ENCODE data around the gene TBC1D5. TPM values are rescaled to one million over a fixed set of nuclear protein-coding genes. Genes with fewer than 3 reads are reported as not detected.
"Not testable (repeated sequence)": the region's sequence is repeated elsewhere in the genome, so short reads cannot be mapped to it uniquely, and the experiment has no call there.

The TBC1D5 gene
- total RNA-seq, 1 donor from 2014 or later = 106 TPM

GRCh38 chr3:17357035-17357710 is 385.3 kb downstream of the TBC1D5 start:
- Mint-ChIP-seq H3K36me3 (ENCODE audit: low read depth) (peaks cover 35% of the 10 kb centered on the region), H3K9me3 (no peaks in the 10 kb centered on the region), H3K27me3 (no peaks in the 10 kb centered on the region), H3K27ac (no peak overlapping the region), H3K4me1 (no peaks in the 10 kb centered on the region), H3K4me3 (no peak overlapping the region)
- intact Hi-C loops (cut with micrococcal nuclease) = no loop called here
- ATAC-seq (ENCODE audit: low read depth) (no peak), DNase-seq (no peak)
- CTCF ChIA-PET = interaction anchor here (1.5 kb wide), 1 partner anchor 8 kb away, joined by 4 read pairs; no protein-coding TSS in a partner anchor
- POLR2A ChIA-PET = no interaction called here
- TF ChIP-seq, protein P1, sequence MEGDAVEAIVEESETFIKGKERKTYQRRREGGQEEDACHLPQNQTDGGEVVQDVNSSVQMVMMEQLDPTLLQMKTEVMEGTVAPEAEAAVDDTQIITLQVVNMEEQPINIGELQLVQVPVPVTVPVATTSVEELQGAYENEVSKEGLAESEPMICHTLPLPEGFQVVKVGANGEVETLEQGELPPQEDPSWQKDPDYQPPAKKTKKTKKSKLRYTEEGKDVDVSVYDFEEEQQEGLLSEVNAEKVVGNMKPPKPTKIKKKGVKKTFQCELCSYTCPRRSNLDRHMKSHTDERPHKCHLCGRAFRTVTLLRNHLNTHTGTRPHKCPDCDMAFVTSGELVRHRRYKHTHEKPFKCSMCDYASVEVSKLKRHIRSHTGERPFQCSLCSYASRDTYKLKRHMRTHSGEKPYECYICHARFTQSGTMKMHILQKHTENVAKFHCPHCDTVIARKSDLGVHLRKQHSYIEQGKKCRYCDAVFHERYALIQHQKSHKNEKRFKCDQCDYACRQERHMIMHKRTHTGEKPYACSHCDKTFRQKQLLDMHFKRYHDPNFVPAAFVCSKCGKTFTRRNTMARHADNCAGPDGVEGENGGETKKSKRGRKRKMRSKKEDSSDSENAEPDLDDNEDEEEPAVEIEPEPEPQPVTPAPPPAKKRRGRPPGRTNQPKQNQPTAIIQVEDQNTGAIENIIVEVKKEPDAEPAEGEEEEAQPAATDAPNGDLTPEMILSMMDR (IDR thresholded peaks at IDR 0.05) = no peak

- Mint-ChIP-seq H3K36me3 (ENCODE audit: low read depth) (peaks cover 35% of the 10 kb centered on the region), H3K4me1 (no peaks in the 10 kb centered on the region), H3K27me3 (no peaks in the 10 kb centered on the region), H3K4me3 (no peak overlapping the region), H3K27ac (no peak overlapping the region), H3K9me3 (no peaks in the 10 kb centered on the region)
- CTCF ChIA-PET = interaction anchor here (1.5 kb wide), 1 partner anchor 9 kb away, joined by 4 read pairs; no protein-coding TSS in a partner anchor
- no peak for ATAC-seq (ENCODE audit: low read depth)
- intact Hi-C loops (cut with micrococcal nuclease) = no loop called here
- TF ChIP-seq, protein P1 (IDR thresholded peaks at IDR 0.05) = no peak
- POLR2A ChIA-PET = no interaction called here
- no peak for DNase-seq
Measured at GRCh38 chr3:17356585-17356984, 385.8 kb downstream of the TBC1D5 start.

- TF ChIP-seq, protein P1 (IDR thresholded peaks at IDR 0.05) = no peak
- ChIA-PET POLR2A (no interaction called here), CTCF (interaction anchor here (1.5 kb wide), 1 partner anchor 10 kb away, joined by 4 read pairs; no protein-coding TSS in a partner anchor)
- Mint-ChIP-seq H3K9me3 (peaks cover 2% of the 10 kb centered on the region), H3K4me3 (no peak overlapping the region), H3K27ac (no peak overlapping the region), H3K27me3 (no peaks in the 10 kb centered on the region), H3K4me1 (no peaks in the 10 kb centered on the region), H3K36me3 (ENCODE audit: low read depth) (peaks cover 38% of the 10 kb centered on the region)
- intact Hi-C loops (cut with micrococcal nuclease) = no loop called here
- ATAC-seq (ENCODE audit: low read depth) (no peak), DNase-seq (no peak)
Measured at GRCh38 chr3:17355591-17355990, 386.8 kb downstream of the TBC1D5 start.

- TF ChIP-seq, protein P1 (IDR thresholded peaks at IDR 0.05) = no peak
- no peak overlapping the region for H3K27ac Mint-ChIP-seq
- H3K27me3 Mint-ChIP-seq = no peaks in the 10 kb centered on the region
- peaks cover 2% of the 10 kb centered on the region for H3K9me3 Mint-ChIP-seq
- POLR2A ChIA-PET = no interaction called here
- H3K36me3 Mint-ChIP-seq (ENCODE audit: low read depth) = peaks cover 41% of the 10 kb centered on the region
- CTCF ChIA-PET = no interaction called here
- DNase-seq (no peak), ATAC-seq (ENCODE audit: low read depth) (no peak)
- intact Hi-C loops (cut with micrococcal nuclease) = no loop called here
- no peak overlapping the region for H3K4me3 Mint-ChIP-seq
- no peaks in the 10 kb centered on the region for H3K4me1 Mint-ChIP-seq
Measured at GRCh38 chr3:17354341-17354740, 388.1 kb downstream of the TBC1D5 start.

DNA sequence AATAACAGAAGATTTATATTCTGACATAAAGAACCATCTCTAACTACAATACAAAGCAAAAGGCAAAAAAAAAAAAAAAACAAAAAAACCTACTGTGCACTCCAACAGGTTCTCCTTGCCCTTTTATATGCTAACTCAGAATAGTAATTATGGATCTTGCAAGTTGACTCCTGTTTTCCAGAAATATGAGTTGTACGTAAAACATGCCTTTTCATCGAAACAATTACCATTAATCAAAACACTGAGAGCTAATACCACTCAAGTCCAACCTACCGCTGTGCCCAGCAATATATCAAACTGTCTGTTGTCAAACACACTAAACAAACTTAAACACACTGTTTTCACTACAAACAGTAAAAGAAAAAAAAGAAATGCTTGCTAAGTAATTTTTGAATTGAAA is 389.8 kb downstream of the TBC1D5 start:
- Mint-ChIP-seq H3K9me3 (peaks cover 2% of the 10 kb centered on the region), H3K27ac (no peak overlapping the region), H3K36me3 (ENCODE audit: low read depth) (peaks cover 45% of the 10 kb centered on the region), H3K27me3 (no peaks in the 10 kb centered on the region), H3K4me3 (no peak overlapping the region), H3K4me1 (no peaks in the 10 kb centered on the region)
- TF ChIP-seq, protein P1 (IDR thresholded peaks at IDR 0.05) = no peak
- intact Hi-C loops (cut with micrococcal nuclease) = no loop called here
- no peak for ATAC-seq (ENCODE audit: low read depth)
- ChIA-PET POLR2A (no interaction called here), CTCF (no interaction called here)
- DNase-seq = no peak

DNA sequence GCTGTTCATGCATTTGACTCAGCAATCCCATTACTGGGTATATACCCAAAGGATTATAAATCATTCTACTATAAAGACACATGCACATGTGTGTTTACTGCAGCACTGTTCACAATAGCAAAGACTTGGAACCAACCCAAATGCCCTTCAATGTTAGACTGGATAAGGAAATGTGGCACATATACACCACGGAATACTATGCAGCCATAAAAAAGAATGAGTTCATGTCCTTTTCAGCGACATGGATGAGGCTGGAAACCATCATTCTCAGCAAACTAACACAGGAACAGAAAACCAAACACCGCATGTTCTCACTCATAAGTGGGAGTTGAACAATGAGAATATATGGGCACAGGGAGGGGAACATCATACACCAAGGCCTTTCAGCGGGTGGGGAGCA is 391.2 kb downstream of the TBC1D5 start:
- POLR2A ChIA-PET; H3K27me3 Mint-ChIP-seq; H3K9me3 Mint-ChIP-seq; H3K27ac Mint-ChIP-seq; H3K4me1 Mint-ChIP-seq; DNase-seq; intact Hi-C loops (cut with micrococcal nuclease); H3K4me3 Mint-ChIP-seq; ATAC-seq (ENCODE audit: low read depth): not testable (repeated sequence)
- CTCF ChIA-PET = interaction anchor here (0.5 kb wide), 1 partner anchor 522 kb away, joined by 3 read pairs; no protein-coding TSS in a partner anchor
- peaks cover 42% of the 10 kb centered on the region for H3K36me3 Mint-ChIP-seq (ENCODE audit: low read depth)

Measured in activated B cell treated with CpG ODN at 0.5 μM for 24 hours (primary cell).